Measurements from ENCODE around the gene CXCL3. TPM values are rescaled to one million over a fixed set of nuclear protein-coding genes. Genes with fewer than 3 reads are reported as not detected.

The CXCL3 gene
- total and polyA plus RNA-seq, 9 of the 15 experiments (the other 6 are each of a cell fraction or from before 2014, with no cell fraction given): 2.3 to 8.9 (median 6.1) TPM

DNA sequence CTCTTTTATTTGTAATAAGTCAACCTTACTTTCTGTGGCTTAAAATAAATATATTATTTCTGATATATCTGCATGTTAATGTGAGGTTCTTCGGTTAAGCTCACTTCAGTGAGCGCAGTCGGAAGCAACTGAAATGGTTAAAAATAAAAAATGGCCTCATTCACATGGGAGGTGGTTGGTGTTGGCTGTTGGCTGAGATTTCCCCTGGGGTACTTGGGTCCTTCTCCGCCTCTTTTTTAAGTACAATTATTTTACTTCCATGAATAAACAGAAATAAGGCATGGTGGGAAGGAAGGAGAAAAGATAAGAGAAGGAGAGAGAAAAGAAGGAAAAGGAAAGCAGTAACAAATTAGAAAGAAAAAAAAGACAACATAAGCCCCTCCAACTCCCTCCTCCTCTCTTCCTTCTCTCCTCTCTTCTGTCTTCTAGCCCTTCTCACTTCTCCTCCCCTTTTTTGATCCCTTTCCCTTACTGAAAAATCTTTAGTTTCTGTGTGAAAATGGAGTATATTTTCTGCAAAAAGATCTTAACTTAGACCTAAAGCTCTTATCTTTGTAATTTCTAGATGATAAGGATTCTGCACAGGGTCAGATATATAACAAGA is 19.7 kb upstream of the CXCL3 start (continued):
- TF ChIP-seq CHAMP1 (IDR thresholded peaks at IDR 0.05): 0 out of 2 replicates have a peak, but pooled peaks have one; percentile 12
- TF ChIP-seq CXXC5 (CRISPR knock-in tag; IDR thresholded peaks at IDR 0.05): 0 out of 2 replicates have a peak, but pooled peaks have one; percentile 34
- TF ChIP-seq, protein P1, sequence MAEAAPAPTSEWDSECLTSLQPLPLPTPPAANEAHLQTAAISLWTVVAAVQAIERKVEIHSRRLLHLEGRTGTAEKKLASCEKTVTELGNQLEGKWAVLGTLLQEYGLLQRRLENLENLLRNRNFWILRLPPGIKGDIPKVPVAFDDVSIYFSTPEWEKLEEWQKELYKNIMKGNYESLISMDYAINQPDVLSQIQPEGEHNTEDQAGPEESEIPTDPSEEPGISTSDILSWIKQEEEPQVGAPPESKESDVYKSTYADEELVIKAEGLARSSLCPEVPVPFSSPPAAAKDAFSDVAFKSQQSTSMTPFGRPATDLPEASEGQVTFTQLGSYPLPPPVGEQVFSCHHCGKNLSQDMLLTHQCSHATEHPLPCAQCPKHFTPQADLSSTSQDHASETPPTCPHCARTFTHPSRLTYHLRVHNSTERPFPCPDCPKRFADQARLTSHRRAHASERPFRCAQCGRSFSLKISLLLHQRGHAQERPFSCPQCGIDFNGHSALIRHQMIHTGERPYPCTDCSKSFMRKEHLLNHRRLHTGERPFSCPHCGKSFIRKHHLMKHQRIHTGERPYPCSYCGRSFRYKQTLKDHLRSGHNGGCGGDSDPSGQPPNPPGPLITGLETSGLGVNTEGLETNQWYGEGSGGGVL (CRISPR knock-in tag; IDR thresholded peaks at IDR 0.05): no peak
- peak; percentile 57; the same call in 1 of the 2 replicates for TF ChIP-seq SMAD4 (CRISPR knock-in tag; conservative IDR thresholded peaks at IDR 0.05)
- TF ChIP-seq GATAD2B (IDR thresholded peaks at IDR 0.05; ENCODE audit: borderline replicate concordance): no peak
- no peak for TF ChIP-seq ZNF354B (CRISPR knock-in tag; IDR thresholded peaks at IDR 0.05)
- TF ChIP-seq U2AF1 (optimal IDR thresholded peaks at IDR 0.05; ENCODE audit: low read depth, low read length): no peak
- TF ChIP-seq ETS1 (conservative IDR thresholded peaks at IDR 0.05; ENCODE audit: control insufficient read depth, low read depth, low read length): no peak
- TF ChIP-seq NCOA6 (IDR thresholded peaks at IDR 0.05): no peak
- no peak for TF ChIP-seq PKNOX1 (IDR thresholded peaks at IDR 0.05)
- TF ChIP-seq L3MBTL2 (IDR thresholded peaks at IDR 0.05): 0 out of 2 replicates have a peak, but pooled peaks have one; percentile 0
- no peak for TF ChIP-seq ZNF551 (CRISPR knock-in tag; IDR thresholded peaks at IDR 0.05)
- no peak for TF ChIP-seq POLR2H (tag; IDR thresholded peaks at IDR 0.05; ENCODE audit: low read depth)
- TF ChIP-seq NFYB (IDR thresholded peaks at IDR 0.05; ENCODE audit: extremely low read depth, insufficient read length): no peak
- no peak for TF ChIP-seq CAMTA2 (CRISPR knock-in tag; conservative IDR thresholded peaks at IDR 0.05)
- TF ChIP-seq ZBED1 (IDR thresholded peaks at IDR 0.05): no peak
- TF ChIP-seq CBFA2T2 (conservative IDR thresholded peaks at IDR 0.05): no peak
- TF ChIP-seq TAF15 (IDR thresholded peaks at IDR 0.05; ENCODE audit: low read depth, low read length): no peak
- no peak for TF ChIP-seq NR4A1 (CRISPR knock-in tag; IDR thresholded peaks at IDR 0.05)
- peak; percentile 53; the same call in 1 of the 2 replicates for TF ChIP-seq NR4A1 (tag; IDR thresholded peaks at IDR 0.05)
- TF ChIP-seq RB1 (IDR thresholded peaks at IDR 0.05; ENCODE audit: low read depth): no peak
- TF ChIP-seq NR2F6 (CRISPR knock-in tag; IDR thresholded peaks at IDR 0.05): no peak
- TF ChIP-seq ZNF212 (CRISPR knock-in tag; IDR thresholded peaks at IDR 0.05): no peak
- TF ChIP-seq ZNF143 (CRISPR knock-in tag; IDR thresholded peaks at IDR 0.05): no peak

Measured in K562 (cell line).